ENCODE results near the gene NINL.
A peak's percentile ranks its signal among the peaks of the same experiment; 100 is the strongest.
"Not testable (repeated sequence)": the region's sequence is repeated elsewhere in the genome, so short reads cannot be mapped to it uniquely, and the experiment has no call there.

The NINL gene

GRCh38 chr20:25551413-25552215 lies 33.7 kb downstream of the NINL start:
- DNase-seq (ENCODE audit: low spot score): no peak

GRCh38 chr20:25550645-25551337 lies 34.5 kb downstream of the NINL start:
- DNase-seq (ENCODE audit: low spot score): not testable (repeated sequence)

GRCh38 chr20:25549843-25550477 lies 35.4 kb downstream of the NINL start:
- peak; percentile 63 for DNase-seq (ENCODE audit: low spot score)

- DNase-seq (ENCODE audit: low spot score): no peak
These were observed 36.1 kb downstream of the NINL start for GRCh38 chr20:25549172-25549773.

GRCh38 chr20:25548613-25549086 lies 36.7 kb downstream of the NINL start:
- DNase-seq (ENCODE audit: low spot score): no peak

- no peak for DNase-seq (ENCODE audit: low spot score)
These were observed 37.3 kb downstream of the NINL start for GRCh38 chr20:25547999-25548398.

- no peak for DNase-seq (ENCODE audit: low spot score)
These were observed 38.3 kb downstream of the NINL start for GRCh38 chr20:25547063-25547462.

- DNase-seq (ENCODE audit: low spot score): no peak
These were observed 39.3 kb downstream of the NINL start for GRCh38 chr20:25546048-25546447.

GRCh38 chr20:25545171-25545570 lies 40.2 kb downstream of the NINL start:
- DNase-seq (ENCODE audit: low spot score): no peak

GRCh38 chr20:25544734-25545133 lies 40.6 kb downstream of the NINL start:
- DNase-seq (ENCODE audit: low spot score): no peak

GRCh38 chr20:25544311-25544710 lies 41.0 kb downstream of the NINL start:
- DNase-seq (ENCODE audit: low spot score): no peak

GRCh38 chr20:25543068-25543467 lies 42.3 kb downstream of the NINL start:
- no peak for DNase-seq (ENCODE audit: low spot score)

- no peak for DNase-seq (ENCODE audit: low spot score)
These were observed 43.7 kb downstream of the NINL start for GRCh38 chr20:25541676-25542075.

GRCh38 chr20:25539742-25540672 lies 45.3 kb downstream of the NINL start:
- peak; percentile 62 for DNase-seq (ENCODE audit: low spot score)

GRCh38 chr20:25538838-25539665 lies 46.3 kb downstream of the NINL start:
- no peak for DNase-seq (ENCODE audit: low spot score)

- no peak for DNase-seq (ENCODE audit: low spot score)
These were observed 47.4 kb downstream of the NINL start for GRCh38 chr20:25537890-25538289.

GRCh38 chr20:25535762-25536161 lies 49.6 kb downstream of the NINL start:
- DNase-seq (ENCODE audit: low spot score): no peak

- no peak for DNase-seq (ENCODE audit: low spot score)
These were observed 50.5 kb downstream of the NINL start for GRCh38 chr20:25534845-25535244.

GRCh38 chr20:25533920-25534700 lies 51.2 kb downstream of the NINL start:
- DNase-seq (ENCODE audit: low spot score): no peak

- no peak for DNase-seq (ENCODE audit: low spot score)
These were observed 52.4 kb downstream of the NINL start for GRCh38 chr20:25532971-25533391.

Data from AG08396 (cell line).